Bone marrow (tissue), 2 donors: ENCODE measurements around the gene RDM1.
"Not testable (repeated sequence)": the region's sequence is repeated elsewhere in the genome, so short reads cannot be mapped to it uniquely, and the experiment has no call there.

Experiments
- DNase-seq, 2 donors: peaks; one replicate each; lab custom pipeline; 2025; lab: John Stamatoyannopoulos, UW

Gene RDM1

DNA sequence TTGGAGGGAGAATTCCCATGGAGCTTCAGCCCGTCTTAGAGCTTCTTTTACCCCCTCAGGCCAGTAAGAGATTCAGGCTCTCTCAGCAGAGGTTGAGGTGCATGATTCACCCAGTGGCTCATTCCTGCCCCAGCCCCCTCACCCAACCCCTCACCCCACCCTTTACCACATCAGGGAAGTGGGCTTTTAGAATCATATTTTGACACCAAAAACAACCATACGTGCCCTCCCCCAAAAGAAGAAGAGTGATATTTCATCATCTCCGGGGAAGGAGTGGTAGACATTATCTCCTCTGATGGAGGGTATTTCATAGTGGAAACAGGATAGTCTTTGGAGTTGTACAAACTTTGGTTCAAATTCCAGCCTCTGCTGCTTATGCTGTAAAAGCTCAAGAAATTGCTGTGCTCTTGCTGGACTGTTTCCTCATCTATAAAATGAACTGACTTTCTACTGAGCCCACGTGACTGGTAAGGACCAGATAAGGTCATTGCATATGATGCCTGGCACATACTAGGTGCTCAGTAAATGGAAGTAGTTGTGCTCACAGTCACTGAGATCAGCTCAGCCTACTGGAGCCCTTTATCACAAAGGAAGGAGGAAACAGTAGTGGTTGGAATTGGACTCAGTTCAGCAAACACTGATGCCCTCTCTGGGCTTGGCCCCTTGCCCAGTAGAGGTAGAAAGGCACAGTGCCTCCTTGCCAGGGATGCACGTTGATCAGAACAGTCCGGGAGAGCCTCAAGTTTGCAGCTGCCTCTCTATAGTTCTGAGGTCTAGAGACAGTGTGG is 32.1 kb downstream of the RDM1 start:
- no peak for DNase-seq

DNA sequence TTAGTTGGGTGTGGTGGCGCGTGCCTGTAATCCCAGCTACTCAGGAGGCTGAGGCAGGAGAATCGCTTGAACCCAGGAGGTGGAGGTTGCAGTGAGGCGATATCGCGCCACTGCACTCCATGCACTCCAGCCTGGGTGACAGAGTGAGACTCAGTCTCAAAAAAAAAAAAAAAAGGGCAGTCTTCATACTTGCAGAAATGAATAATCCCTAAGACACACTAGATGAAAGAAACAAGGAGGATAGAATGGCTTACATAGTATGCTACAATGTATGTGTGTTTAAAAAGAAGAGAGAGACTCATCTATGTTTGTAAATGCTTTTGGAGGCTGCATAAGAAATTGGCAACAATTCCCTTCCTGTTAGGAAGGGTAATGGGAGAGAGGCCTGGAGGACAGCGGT is 32.8 kb downstream of the RDM1 start:
- DNase-seq, result not testable (repeated sequence)

DNA sequence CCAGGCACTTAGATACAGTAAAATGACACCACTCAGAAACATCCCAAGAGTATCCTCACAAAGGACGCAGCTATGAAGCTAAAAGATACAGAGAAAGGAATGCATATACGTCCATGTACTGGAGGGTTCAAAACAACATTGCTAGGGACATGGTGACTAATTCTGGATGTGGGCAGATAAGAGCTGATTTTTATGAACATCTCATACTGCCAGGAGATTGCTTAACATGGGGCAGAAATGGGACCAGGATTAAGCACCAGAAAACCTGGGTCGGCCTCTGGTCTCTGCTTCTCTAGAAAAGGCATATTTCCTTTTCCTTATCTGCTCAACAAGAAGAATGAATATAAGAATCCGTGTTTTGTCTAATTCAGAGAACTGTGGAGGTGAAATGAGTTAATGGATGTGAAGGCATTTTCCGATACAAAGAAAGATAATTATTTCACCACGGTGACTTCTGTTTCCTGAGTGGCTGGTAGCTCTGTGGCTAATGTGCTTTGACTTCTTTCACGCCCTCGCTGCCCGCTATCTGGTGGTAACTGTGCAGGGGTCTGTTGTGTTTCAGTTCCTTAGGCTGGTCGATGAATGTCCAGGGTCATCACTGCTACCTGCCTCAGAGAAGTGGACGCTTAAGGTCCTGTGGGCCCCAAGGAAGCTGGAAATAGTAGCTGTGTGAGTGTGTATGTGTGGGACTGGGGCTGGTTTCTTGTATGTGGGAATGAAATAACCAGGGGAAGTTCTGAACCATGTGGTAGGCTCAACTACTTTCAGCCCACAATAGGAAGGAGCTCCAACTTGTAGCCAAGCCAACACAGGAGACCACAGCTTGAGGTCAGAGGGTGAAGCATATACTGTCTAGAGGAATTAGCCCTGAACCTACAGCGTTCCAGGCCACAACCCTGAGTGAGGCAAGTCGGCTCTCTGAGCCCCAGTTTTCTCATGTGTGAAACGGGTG is 34.7 kb downstream of the RDM1 start:
- DNase-seq, result no peak

GRCh38 chr17:35894206-35894605 is 36.4 kb downstream of the RDM1 start:
- no peak for DNase-seq

GRCh38 chr17:35893751-35894150 is 36.8 kb downstream of the RDM1 start:
- DNase-seq, result no peak

DNA sequence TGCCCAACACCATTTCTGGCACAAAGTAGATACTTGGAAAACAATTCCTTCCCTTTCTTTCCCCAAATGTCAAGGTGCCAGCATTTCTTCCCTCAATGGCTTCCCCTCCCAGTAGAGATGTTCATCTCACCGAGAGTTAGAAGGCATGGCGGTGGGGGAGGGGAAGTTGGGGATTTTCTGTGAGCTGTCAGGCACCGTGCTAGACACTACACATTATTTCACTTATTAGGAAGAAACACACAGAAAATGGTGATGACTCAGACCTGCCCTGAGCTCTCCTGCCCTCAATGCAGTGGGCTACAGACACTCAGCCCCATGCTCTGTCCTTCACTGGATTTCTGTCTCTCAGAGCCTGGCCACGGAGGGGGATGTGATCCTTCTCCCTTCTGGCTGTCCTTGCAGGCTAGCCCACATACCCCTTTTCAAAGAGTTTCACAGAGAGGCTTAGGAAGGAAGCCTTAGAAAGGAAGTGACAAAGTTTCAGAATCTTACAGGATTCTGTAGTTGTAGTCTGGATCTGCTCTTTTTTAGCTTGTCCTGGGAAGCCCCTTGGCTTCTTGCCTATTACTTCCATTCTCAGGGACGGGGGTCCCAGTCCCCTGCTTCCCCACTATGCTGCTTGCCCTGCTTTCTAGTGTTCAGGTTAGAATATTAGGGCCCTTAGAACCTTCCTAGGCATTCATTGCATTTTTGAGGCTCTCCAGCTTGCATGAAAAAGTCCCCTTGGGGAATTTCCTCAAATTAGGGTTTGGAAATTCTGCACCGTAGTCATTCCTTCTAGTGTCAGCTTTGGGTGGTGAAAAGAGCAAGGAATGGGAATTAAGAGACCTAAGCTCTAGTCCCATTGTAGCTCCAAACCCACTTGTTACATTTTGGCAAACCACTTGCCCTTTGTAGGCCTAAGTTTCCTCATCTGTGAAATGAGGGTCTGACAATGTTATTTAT is 38.2 kb downstream of the RDM1 start:
- DNase-seq, result no peak

- DNase-seq, result no peak
Measured at GRCh38 chr17:35891269-35891668, 39.3 kb downstream of the RDM1 start.

- no peak for DNase-seq
Measured at GRCh38 chr17:35890774-35891155, 39.8 kb downstream of the RDM1 start.

DNA sequence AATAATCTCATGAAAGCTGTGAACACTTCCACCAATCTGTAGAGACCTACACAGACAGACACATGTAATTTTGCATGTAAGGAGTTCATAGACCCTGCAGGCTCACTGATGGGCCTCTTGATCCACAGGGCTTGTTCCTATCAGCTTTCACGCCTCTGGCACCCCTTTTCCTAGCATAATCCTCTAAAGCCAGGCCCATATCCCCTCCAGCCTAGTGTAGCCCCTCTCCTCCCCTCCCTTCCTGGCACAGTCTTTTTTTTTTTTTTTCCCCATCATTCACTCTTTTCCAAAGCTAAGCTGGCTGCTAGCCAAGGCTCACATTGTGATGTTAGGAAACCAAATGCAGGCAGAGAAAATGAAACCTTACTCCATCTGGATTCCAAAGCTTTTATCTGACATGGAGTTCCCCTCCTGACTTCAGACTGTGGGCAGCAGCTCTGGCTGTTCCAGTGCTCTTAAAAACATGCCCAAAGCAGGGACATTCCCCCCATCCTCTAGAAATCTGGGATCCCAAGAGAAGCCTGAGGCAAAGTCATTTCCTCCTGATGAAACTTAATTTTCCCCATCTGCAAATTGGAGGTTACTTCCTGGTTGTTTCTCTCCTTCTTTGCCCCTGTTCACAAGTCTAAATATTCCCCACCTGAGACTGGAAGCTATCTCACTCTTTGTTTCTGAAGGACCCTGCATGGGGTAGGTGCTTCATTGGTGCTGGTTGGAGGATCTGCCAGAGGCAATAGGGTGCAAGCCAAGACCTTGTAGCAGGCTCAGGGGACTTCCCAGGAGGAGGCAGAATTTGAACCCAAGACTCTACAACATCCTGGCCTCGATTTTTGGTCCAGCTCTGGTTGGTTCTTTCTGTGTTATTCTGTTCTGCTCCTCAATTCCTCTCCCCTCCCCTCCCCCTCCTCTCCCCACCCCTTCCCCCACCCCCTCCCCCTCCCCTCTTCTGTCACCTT is 40.5 kb downstream of the RDM1 start:
- DNase-seq, result no peak

DNA sequence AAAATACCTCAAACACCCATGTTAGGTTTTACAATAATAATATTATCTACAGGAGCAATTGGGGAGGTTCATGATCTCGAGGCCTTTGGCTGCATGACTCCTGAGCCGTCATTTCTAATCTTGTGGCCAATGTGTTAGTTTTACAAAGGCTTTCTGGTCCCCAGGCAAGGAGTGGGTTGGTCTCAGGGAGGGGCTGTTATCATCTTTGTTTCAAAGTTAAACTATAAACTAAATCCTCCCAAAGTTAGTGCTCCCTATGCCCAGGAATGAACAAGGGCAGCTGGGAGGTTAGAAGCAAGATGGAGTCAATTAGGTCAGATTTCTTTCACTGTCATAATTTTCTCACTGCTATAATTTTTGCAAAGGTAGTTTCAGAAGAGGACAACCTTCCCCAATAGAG is 41.3 kb downstream of the RDM1 start:
- DNase-seq, result no peak

DNA sequence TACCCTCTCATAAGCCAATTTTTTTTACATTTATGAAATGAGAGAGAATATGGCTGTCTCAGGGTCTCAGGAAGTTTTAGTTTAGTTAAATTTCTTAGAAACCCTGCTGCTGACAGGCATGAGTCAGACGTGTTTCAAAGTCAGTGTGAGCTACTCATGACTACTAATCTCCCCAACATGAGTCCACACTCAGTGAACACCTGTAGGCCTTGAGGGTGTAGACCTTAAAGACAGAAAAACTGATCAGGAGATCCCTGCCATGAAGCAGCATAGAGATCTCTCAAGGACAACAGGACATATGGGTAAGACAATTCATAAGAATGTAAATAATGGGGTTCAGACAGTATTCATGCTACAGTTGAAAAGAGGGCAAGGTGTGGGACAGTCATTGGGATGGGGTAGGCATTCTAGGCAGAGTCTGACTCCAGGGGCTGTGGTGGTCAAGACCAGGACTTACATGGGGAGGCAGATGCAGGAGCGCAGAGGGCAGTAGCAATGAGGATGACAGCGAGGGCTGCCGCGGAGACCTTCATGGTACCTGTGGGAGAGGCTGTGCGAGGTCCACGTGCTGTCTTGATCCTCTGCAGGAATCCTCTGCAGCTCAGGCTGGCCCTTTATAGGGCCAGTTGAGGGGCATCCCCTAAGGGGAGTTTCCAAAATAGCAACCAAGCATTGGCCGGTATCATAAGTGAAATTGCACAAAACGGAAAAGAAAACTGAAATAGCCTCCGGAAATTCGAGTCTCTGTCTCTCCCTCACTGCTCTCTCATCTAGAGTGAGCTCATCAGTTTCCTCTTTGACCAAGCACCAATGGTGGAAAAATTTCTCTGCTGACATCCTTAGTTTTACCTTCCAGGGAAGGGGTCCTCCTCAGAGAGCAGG is 50.6 kb downstream of the RDM1 start, which contains the start of gene CCL5:
Gene CCL5, minus strand, starts transcription at position 588 of the 882 bp plus-strand sequence.
- DNase-seq, result no peak

- DNase-seq, result no peak
Measured at GRCh38 chr17:35878361-35878760, 52.2 kb downstream of the RDM1 start.

DNA sequence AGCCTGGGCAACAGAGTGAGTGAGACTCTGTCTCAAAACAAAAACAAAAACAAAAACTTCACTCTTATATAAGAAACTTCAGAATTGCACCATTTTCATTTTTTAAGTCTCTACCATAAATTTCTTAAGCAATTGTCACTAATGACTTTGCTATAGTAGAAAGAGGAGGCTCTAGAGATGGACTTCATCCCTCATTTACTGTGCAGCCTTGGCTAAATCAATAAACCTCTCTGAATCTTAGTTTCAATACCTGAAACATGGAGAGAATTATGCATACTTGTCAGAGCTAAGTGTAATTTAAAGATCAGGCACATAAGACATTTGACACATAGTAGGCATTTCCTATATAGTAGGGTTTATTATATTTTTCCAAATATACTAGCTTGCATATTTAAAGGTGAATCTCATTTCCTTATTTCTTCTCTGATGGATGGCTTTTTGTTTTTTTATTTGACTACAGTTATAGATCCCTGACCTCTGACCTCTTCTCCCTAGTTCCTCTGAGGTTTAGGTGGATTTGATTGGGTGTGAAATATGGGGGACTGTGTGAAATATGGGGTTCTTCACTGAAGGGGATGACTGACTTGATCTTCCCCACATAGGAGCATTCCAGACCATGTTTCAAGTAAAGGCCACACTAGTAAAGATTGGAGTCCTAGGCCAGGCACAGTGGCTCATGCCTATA is 53.1 kb downstream of the RDM1 start:
- no peak for DNase-seq

GRCh38 chr17:35876534-35876933 is 54.0 kb downstream of the RDM1 start:
- no peak for DNase-seq

GRCh38 chr17:35875800-35876139 is 54.8 kb downstream of the RDM1 start:
- no peak for DNase-seq

- no peak for DNase-seq
Measured at GRCh38 chr17:35875072-35875799, 55.3 kb downstream of the RDM1 start.

GRCh38 chr17:35872196-35872980 is 58.2 kb downstream of the RDM1 start:
- DNase-seq, result no peak
